ENCODE measurements around the gene TTLL8.

TTLL8 gene

DNA sequence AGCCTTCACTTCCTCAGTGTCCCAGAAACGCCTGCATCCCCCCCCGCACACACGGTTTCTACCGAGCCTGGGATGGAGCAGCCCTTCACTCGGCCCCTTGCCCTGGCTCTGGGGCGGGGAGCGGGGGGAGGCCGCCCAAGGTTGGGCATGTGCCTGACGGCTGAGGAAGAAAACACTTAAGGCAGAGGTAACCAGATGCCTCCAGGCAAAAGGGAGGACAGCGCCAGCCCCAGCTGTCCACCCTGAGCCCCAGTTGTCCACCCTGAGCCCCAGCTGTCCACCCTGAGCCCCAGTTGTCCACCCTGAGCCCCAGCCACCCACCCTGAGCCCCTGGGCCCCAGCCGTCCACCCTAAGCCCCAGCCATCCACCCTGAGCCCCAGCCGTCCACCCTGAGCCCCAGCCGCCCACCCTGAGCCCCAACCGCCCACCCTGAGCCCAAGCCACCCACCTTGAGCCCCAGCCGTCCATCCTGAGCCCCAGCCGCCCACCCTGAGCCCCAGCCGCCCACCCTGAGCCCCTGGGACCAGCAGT lies 3.8 kb upstream of the TTLL8 start:
- no peak for DNase-seq (ENCODE audit: low read depth in 2 of 2)

DNA sequence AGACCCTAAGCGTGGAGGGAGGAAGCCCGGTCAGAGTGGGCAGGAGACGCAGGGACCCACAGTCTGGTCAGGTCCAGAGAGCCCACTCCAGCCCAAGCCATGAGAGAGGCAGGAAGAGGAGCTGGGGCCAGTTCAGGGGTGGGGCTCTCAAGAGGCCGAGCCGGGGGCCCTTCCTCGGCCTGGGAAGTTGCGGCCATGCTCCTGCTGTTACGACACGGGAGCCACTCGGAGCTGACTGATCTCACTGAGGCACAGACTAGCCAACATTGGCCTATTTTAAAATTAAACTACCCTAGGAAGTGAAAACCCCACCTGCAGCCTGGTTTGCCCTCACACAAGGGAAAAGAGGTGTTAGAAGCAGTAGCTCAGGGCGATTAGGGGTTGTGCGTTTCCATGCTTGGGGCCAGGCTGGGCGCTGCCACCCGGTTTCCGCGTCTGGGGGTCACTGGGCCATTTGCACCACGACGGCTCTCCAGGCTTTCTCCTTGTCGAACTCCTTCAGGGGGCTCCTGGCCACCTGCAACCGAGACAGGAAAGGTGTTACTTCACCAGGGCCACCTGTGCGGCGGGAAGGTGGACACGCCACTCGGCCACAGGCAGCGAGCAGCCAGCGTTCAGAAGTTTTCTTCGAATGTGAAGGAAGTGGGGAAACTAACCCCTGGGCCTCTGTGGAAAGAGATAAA lies 3.2 kb upstream of the TTLL8 start:
- DNase-seq (ENCODE audit: low read depth in 2 of 2): no peak

DNA sequence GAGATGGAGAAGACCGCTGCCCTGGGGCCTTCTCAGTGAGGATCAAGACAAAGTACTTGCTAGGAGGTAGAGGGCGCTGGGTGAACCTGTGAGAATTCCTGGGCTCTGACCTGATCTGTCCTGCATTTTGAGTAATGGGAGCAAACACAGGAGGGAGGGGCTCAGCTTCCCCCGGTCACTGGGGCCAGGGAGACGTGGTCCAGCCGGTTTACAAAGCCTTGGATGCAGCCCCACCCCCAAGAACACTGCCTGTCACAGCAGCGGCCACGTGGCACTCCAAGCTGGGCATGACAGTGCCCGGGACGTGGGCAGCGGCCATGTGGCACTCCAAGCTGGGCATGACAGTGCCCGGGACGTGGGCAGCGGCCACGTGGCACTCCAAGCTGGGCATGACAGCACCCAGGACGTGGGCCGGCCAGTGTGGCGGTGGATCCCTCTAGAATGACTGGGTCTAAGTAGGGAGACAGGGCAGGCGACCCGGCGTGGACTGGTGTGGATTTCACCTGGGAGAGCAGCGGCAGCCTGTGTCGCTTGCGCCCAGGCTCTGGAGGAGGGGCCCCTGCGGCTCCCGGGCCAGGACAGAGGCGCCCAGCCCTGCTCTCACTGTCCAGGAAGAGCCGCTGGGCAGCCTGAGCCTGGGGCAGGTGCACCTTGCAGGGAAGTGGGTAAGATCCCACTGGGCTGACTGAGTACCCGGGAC lies 2.5 kb upstream of the TTLL8 start:
- DNase-seq (ENCODE audit: low read depth in 2 of 2): no peak

DNA sequence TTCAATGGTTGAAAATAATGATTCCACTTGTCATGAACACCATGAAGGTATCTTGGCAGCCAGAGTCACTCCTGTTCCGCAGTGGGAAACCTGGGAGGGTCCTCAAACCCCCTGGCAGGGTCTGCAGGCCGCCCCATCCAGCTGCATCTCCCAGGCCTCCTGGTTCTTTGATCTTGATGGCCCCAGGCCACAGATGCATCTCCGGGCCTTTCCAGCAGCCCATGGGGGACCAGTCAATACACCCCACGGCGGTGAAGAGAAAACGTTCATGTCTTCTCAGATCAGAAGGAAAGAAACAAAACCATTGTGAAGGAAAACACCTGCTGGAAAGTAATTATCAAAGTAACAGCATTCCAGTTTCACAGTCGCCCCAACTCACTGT lies 1.8 kb upstream of the TTLL8 start:
- DNase-seq (ENCODE audit: low read depth in 2 of 2): no peak

DNA sequence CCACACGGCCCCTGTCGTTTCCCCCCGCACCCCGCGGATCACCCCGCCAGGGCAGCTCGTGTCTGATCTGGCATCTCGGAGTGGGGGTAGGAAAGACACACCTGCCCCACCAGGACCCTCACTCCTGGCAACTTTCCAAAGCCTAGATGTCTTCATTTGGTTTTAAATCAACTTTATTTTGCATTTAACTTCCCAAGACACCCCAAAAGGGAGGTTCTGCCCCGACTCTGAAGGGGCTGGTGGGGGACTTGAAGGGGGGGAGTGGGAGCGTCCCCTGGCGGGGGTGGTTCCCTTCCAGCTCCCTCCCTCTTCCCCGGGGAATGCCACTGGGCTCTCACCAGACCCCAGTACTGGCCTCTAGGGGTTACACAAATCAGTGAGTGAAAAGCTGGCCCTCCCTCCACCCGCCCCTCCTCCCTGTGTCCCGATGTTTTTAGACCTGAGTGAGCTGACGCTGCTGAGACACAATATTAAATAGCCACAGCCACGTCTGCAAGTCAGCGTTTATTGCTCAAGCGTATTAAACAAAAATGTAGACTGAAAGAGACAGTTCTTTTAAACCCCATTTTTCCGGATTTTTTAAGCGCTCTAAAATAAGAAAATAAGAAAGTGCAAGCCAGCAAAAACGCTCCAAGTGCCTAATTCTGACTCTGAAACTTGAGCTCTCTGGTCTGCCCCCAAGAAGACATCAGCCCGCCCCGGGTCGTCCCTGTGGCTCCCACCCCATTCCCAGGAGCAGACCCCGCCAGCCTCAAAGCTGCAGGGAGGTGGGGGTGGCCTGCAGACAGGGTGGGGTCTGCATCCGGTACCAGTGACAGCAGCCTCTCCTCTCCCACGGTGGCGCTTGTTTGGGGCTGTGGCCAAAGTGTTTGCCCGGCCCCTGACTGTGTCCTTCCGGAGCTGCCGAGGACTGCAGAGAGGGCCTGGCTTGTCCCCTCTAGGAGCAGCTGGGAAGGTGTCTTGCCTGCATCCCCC lies 1.1 kb upstream of the TTLL8 start:
- no peak for DNase-seq (ENCODE audit: low read depth in 2 of 2)

DNA sequence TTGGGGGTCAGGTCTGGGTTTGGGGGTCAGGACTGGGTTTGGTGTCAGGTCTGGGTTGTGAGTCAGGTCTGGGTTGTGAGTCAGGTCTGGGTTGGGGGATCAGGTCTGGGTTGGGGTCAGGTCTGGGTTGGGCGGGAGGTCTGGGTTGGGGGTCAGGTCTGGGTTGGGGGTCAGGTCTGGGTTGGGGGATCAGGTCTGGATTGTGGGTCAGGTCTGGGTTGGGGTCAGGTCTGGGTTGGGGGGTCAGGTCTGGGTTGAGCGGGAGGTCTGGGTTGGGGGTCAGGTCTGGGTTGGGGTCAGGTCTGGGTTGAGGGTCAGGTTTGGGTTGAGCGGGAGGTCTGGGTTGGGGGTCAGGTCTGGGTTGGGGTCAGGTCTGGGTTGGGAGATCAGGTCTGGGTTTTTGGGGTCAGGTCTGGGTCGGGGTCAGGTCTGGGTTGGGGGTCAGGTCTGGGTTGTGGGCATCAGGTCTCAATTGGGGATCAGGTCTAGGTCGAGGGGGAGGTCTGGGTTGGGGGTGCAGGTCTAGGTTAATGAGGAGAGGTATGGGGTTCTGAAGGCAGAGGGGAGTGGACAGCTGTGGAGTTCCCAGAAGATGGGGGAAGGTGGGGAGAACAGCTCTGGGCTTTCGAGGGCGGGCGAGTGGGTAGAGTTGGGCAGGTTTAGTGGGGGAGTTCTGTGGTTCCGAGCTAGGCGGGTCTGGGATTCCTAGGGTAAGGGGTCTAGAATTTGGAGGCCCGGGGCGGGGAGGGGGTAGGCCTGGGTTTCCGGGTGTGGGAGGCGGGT lies 629 bp downstream of the TTLL8 start:
- DNase-seq (ENCODE audit: low read depth in 2 of 2): no peak

GRCh38 chr22:50056214-50056972 lies 1.7 kb downstream of the TTLL8 start:
- DNase-seq (ENCODE audit: low read depth in 2 of 2): no peak

GRCh38 chr22:50053861-50054260 lies 4.2 kb downstream of the TTLL8 start:
- no peak for DNase-seq (ENCODE audit: low read depth in 2 of 2)

DNA sequence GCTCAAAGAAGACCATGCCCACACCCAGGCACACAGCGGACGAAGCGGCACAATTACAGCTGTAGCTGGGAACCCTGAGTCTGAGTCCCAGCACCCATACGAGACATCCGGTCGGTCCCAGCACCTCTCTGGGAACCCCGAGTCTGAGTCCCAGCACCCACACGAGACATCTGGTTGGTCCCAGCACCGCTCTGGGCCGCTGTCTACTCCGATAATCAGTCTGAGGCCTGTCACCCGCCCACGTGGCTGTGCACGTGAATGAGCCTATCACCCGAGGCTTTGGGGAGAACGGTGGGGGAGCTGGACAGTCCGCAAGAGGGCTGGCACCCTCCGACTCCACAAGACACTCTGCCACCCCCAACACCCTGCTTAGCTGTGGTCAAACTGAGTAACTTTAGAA lies 6.2 kb downstream of the TTLL8 start:
- no peak for DNase-seq (ENCODE audit: low read depth in 2 of 2)

- no peak for DNase-seq (ENCODE audit: low read depth in 2 of 2)
Measured at GRCh38 chr22:50049299-50050195, 8.6 kb downstream of the TTLL8 start.

GRCh38 chr22:50048836-50049235 lies 9.3 kb downstream of the TTLL8 start:
- no peak for DNase-seq (ENCODE audit: low read depth in 2 of 2)

DNA sequence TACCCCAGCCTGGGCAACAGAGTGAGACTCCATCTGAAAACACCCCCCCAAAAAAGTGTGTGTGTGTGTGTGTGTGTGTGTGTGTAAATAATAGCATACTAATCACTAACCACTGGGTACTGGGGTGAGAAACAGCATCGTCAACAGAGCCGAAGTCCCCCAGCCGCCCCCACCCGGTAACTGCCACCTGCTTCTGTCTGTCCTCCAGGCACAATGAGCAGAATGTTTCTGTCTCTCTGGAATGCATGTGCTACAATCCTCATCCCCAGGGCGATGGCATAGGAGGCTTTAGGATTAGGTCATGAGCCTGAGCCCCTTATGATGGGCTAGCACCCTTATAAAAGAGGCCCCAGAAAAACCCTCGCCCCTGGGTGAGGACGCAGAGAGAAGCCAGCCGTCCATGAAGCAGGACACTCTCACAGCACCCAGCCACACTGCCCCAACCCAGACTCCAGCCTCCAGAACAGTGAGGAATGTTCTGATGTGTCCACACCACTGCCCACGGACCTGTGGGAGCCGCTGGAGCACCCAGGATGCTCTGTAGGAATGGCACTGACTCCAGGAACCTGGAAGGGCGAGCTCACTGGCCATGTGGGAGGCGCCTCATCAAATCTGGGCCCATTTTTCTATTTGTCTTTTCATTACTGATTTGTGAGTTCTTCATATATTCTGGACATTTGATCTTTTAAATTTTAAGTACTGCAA lies 9.9 kb downstream of the TTLL8 start:
- DNase-seq (ENCODE audit: low read depth in 2 of 2): no peak

GRCh38 chr22:50047346-50047745 lies 10.8 kb downstream of the TTLL8 start:
- no peak for DNase-seq (ENCODE audit: low read depth in 2 of 2)

GRCh38 chr22:50046481-50047245 lies 11.4 kb downstream of the TTLL8 start:
- no peak for DNase-seq (ENCODE audit: low read depth in 2 of 2)

- no peak for DNase-seq (ENCODE audit: low read depth in 2 of 2)
Measured at GRCh38 chr22:50046019-50046415, 12.1 kb downstream of the TTLL8 start.

- DNase-seq (ENCODE audit: low read depth in 2 of 2): no peak
Measured at GRCh38 chr22:50045211-50046018, 12.7 kb downstream of the TTLL8 start.

DNA sequence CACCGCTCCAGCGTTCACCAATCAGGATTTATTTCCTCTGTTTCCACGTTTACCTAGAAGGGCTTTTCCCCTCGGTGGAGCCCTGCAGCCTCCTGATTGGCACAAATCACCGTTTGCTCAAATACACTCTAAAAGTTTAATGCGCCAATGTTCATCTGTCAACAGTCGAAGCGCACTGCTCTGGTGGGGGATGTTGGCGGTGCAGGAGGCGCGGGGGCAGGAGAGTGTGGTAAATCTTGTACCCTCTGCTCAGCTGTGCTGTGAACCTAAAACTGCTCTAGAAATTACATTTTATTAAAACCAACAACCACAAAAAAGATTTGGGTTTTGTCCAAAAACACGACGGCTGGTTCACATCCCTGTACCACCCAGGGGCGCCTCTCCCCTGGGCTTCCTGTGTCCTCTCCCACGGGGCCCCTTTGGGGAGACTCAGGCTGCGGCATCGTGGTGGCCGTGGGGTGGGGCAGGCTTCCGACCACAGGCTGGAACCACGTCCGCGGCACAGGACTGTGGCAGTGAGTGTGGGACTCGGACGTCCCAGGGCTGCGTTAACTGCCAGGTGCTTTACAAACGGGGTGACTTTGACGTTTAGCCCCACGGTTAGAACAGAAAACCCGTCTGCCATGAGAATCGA lies 13.5 kb downstream of the TTLL8 start:
- DNase-seq (ENCODE audit: low read depth in 2 of 2): no peak
